Effector CD8-positive, alpha-beta T cell (primary cell): ENCODE results near the gene PTGR2.
"Not testable (repeated sequence)": the region's sequence is repeated elsewhere in the genome, so short reads cannot be mapped to it uniquely, and the experiment has no call there.

Experiments
- DNase-seq: peaks from one replicate; lab custom pipeline; 2025; lab: John Stamatoyannopoulos, UW
- total RNA-seq, 4 experiments: gene quantifications; one replicate each; lab custom pipeline; 2026; lab: John Stamatoyannopoulos, UW

PTGR2 gene
- total RNA-seq: 0.24 to 1.8 (median 0.72) reads per million in 4 experiments

- DNase-seq: peak; percentile 92
These were observed at the start of gene PTGR2 for GRCh38 chr14:73851567-73852382. Gene PTGR2 (plus strand): TSS chr14:73851831. CDS start chr14:73858863, 7,032 bp downstream.

- DNase-seq: no peak
These were observed 49.0 kb upstream of the PTGR2 start for GRCh38 chr14:73802431-73803188.

GRCh38 chr14:73804636-73805035, 47.0 kb upstream of the PTGR2 start:
- no peak for DNase-seq

GRCh38 chr14:73807457-73807856, 44.2 kb upstream of the PTGR2 start:
- DNase-seq: no peak

GRCh38 chr14:73809391-73809790, 42.2 kb upstream of the PTGR2 start:
- no peak for DNase-seq

- DNase-seq: no peak
These were observed 41.0 kb upstream of the PTGR2 start for GRCh38 chr14:73810478-73811163.

- DNase-seq: no peak
These were observed 40.5 kb upstream of the PTGR2 start for GRCh38 chr14:73811164-73811503.

GRCh38 chr14:73814153-73814552, 37.5 kb upstream of the PTGR2 start:
- DNase-seq: no peak

- no peak for DNase-seq
These were observed 35.8 kb upstream of the PTGR2 start for GRCh38 chr14:73815849-73816248.

GRCh38 chr14:73816393-73816816, 35.2 kb upstream of the PTGR2 start:
- no peak for DNase-seq

- no peak for DNase-seq
These were observed 34.5 kb upstream of the PTGR2 start for GRCh38 chr14:73817020-73817655.

- DNase-seq: no peak
These were observed 32.8 kb upstream of the PTGR2 start for GRCh38 chr14:73818821-73819220.

- DNase-seq: no peak
These were observed 31.0 kb upstream of the PTGR2 start for GRCh38 chr14:73820631-73821030.

GRCh38 chr14:73823339-73823885, 28.2 kb upstream of the PTGR2 start:
- no peak for DNase-seq

GRCh38 chr14:73824127-73824526, 27.5 kb upstream of the PTGR2 start:
- DNase-seq: no peak

- DNase-seq: no peak
These were observed 27.1 kb upstream of the PTGR2 start for GRCh38 chr14:73824536-73824935.

- DNase-seq: peak; percentile 66
These were observed 26.0 kb upstream of the PTGR2 start for GRCh38 chr14:73825551-73826188.

GRCh38 chr14:73827190-73827589, 24.4 kb upstream of the PTGR2 start:
- DNase-seq: not testable (repeated sequence)

GRCh38 chr14:73829071-73829470, 22.6 kb upstream of the PTGR2 start:
- no peak for DNase-seq

GRCh38 chr14:73829526-73830431, 21.9 kb upstream of the PTGR2 start:
- DNase-seq: no peak
